ENCODE data around the gene CEP112. TPM values are rescaled to one million over a fixed set of nuclear protein-coding genes. Genes with fewer than 3 reads are reported as not detected.

The CEP112 gene
- 1 to 10 TPM; 5.3 to 7.7 (median 6.9) TPM for total RNA-seq (2021; fragmentation: NEBNext Ultra II Directional; extraction: Animal tissue kit (Norgen Biotek cat#: 25700))
- long read RNA-seq, partial matches to known transcripts, result 7 of 14 reads
- long read RNA-seq, other reads (novel, unspliced or antisense), result 6 of 14 reads

GRCh38 chr17:66191593-66192377 is at the start of gene CEP112:
CEP112 (minus strand) TSS chr17:66192133.
- Mint-ChIP-seq H3K4me1 (ENCODE audit: low read depth) (peaks cover 20% of the 10 kb centered on the region), H3K9me3 (no peaks in the 10 kb centered on the region), H3K36me3 (ENCODE audit: low read depth) (no peaks in the 10 kb centered on the region), H3K27ac (peak within 1 kb of the TSS; percentile 78), H3K4me3 (peak within 1 kb of the TSS; percentile 91), H3K27me3 (ENCODE audit: insufficient read depth) (no peaks in the 10 kb centered on the region)
- TF ChIP-seq CTCF (IDR thresholded peaks at IDR 0.05), result peak; percentile 21; the same call in 1 of the 2 replicates
- peak; percentile 20 for DNase-seq

DNA sequence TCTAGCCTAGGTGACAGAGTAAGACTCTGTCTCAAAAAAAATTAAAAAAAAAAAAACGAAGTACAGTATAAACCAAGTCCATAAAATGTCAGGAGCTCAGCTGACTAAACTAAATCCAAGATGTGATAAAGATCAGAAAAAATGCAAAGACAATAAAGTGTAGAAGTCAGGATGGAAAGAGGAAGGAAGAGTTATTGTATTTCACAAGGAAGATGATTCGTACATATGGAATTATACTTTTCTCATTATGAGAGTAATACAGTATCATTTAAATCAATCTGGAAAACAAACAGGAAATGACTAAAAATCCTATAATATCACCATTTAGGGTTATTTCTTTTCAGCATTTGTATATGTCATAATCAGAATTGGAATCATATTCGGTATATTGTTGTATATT is 48.7 kb upstream of the CEP112 start:
- no peaks in the 10 kb centered on the region for H3K9me3 Mint-ChIP-seq
- no peaks in the 10 kb centered on the region for H3K36me3 Mint-ChIP-seq (ENCODE audit: low read depth)
- peak overlapping the region; percentile 27 for H3K4me3 Mint-ChIP-seq
- peak overlapping the region; percentile 66 for H3K27ac Mint-ChIP-seq
- H3K4me1 Mint-ChIP-seq (ENCODE audit: low read depth), result peaks cover 33% of the 10 kb centered on the region
- no peaks in the 10 kb centered on the region for H3K27me3 Mint-ChIP-seq (ENCODE audit: insufficient read depth)
- peak; percentile 26 for DNase-seq
- TF ChIP-seq CTCF (IDR thresholded peaks at IDR 0.05), result no peak

DNA sequence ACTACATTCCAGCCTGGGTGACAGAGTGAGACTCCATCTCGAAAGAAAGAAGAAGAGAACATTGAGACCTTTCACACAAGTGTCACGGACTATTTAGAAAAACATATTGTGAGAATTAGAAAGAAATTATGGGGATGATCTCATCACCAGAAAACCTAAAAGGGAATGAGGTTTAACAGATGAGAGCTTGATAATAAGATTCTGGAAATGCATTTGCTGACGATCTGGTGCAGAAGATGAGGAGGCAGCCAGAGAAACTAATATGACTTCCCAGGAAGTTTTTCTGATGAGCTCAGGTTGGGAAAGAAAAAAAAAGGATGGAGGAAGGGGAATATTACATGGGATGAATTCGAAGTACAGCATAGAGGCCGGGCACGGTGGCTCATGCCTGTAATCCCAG is 48.1 kb upstream of the CEP112 start:
- peak; percentile 34 for DNase-seq
- no peak for TF ChIP-seq CTCF (IDR thresholded peaks at IDR 0.05)
- H3K27me3 Mint-ChIP-seq (ENCODE audit: insufficient read depth), result no peaks in the 10 kb centered on the region
- H3K9me3 Mint-ChIP-seq, result no peaks in the 10 kb centered on the region
- H3K36me3 Mint-ChIP-seq (ENCODE audit: low read depth), result no peaks in the 10 kb centered on the region
- H3K27ac Mint-ChIP-seq, result peak overlapping the region; percentile 66
- H3K4me1 Mint-ChIP-seq (ENCODE audit: low read depth), result peaks cover 33% of the 10 kb centered on the region
- H3K4me3 Mint-ChIP-seq, result peak overlapping the region; percentile 64

DNA sequence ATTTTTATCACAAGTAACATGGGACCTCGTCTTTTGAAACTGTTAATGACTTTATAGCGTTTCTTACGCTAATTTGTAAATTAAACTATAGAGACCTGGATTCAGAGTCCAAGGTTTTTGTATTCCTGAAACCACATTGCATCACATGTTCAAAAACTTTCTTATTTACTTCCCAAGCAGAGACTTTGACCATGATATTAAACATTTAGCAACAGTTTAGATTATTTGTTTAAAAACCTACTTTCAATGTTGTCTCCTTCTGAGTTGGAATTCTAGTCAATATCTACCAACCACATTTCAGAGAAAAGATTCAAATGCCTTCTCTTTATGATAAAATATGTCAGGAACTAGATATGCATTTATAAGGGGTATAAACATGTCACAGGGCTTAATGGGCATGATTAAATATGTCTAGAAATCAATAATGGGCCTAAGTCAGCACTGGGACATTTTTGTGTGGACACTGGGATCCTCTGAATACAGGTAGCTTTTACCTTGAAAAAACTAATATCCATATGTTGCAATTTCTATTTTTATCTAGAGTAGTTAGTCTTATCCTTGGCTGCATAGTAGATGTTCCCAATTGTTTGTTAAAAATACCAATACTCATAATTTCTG is 43.6 kb upstream of the CEP112 start:
- DNase-seq, result no peak
- no peak overlapping the region for H3K4me3 Mint-ChIP-seq
- H3K27ac Mint-ChIP-seq, result no peak overlapping the region
- H3K4me1 Mint-ChIP-seq (ENCODE audit: low read depth), result peaks cover 16% of the 10 kb centered on the region
- H3K36me3 Mint-ChIP-seq (ENCODE audit: low read depth), result no peaks in the 10 kb centered on the region
- H3K27me3 Mint-ChIP-seq (ENCODE audit: insufficient read depth), result no peaks in the 10 kb centered on the region; the same call in none of the 2 replicates
- no peak for TF ChIP-seq CTCF (IDR thresholded peaks at IDR 0.05)
- no peaks in the 10 kb centered on the region for H3K9me3 Mint-ChIP-seq

GRCh38 chr17:66234611-66235010 is 42.7 kb upstream of the CEP112 start:
- Mint-ChIP-seq H3K9me3 (no peaks in the 10 kb centered on the region), H3K4me3 (no peak overlapping the region), H3K4me1 (ENCODE audit: low read depth) (peaks cover 7% of the 10 kb centered on the region), H3K27me3 (ENCODE audit: insufficient read depth) (no peaks in the 10 kb centered on the region; the same call in none of the 2 replicates), H3K36me3 (ENCODE audit: low read depth) (no peaks in the 10 kb centered on the region), H3K27ac (no peak overlapping the region)
- TF ChIP-seq CTCF (IDR thresholded peaks at IDR 0.05), result no peak
- DNase-seq, result no peak

All from HFFc6 (cell line).